ENCODE measurements around the gene ID1. TPM values are rescaled to one million over a fixed set of nuclear protein-coding genes. Genes with fewer than 3 reads are reported as not detected.

ID1 gene
- total and polyA plus RNA-seq, 10 of the 15 experiments (the other 5 are each of a cell fraction or from before 2014, with no cell fraction given), result 0.09 to 1.3 (median 0.47) TPM; not detected in 2

DNA sequence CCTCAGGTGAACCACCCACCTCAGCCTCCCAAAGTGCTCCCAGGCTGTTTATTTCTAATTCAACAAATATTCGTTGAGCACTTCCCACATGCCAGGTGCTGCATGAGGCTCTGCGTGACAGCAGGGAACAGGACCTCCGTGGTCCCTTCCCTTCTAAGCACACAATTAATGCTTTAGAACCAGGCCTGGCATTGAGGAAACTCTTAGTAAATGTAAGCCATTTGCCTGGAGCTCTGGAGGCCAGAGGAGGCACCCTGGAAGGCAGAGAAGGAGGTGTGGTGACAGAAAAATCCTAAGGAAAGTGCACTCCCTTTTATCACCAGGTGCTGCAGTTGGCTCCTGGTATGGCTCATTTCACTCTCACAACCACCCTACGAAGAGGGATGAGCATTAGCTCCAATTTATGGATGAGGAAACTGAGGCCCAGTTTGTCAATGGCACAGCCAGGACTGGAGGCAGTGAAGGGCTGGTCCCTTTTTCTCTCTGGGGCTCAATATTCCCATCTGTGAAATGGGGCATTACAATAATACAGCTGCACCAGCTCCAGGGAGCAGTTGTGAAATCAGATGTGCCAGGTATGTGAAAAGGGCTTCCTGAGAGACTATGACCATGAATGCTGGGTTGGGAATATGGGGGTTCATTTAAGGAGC, 8.1 kb upstream of the ID1 start:
- Histone ChIP-seq H3K4me2 (ENCODE audit: control insufficient read depth, insufficient read depth) (no peak overlapping the region), H3K4me3 (no peak overlapping the region), H3K9me3 (replicated peaks; ENCODE audit: control insufficient read depth, insufficient read depth, low read length) (no peaks in the 10 kb centered on the region), H3K79me2 (ENCODE audit: control insufficient read depth, insufficient read depth, low read length) (no peaks in the 10 kb centered on the region), H3K4me1 (ENCODE audit: control insufficient read depth, insufficient read depth, low read length) (peaks cover 6% of the 10 kb centered on the region), H3K9ac (ENCODE audit: control insufficient read depth, insufficient read depth, low read length) (no peak overlapping the region), H3K27me3 (replicated peaks in 1 of 2; ENCODE audit: control insufficient read depth in 2 of 2, insufficient read depth in 2 of 2, low read length in 1 of 2) (no peaks in the 10 kb centered on the region), H2AFZ (ENCODE audit: control insufficient read depth, low read depth, low read length) (no peak overlapping the region), H3K36me3 (ENCODE audit: control insufficient read depth in 2 of 2, insufficient read depth in 2 of 2, low read length in 1 of 2) (no peaks in the 10 kb centered on the region), H3K27ac (ENCODE audit: control insufficient read depth, insufficient read depth) (no peak overlapping the region), H4K20me1 (ENCODE audit: control insufficient read depth, insufficient read depth) (no peaks in the 10 kb centered on the region)
- 46% methylated on average over 4 of the region's 4 CpGs for WGBS (ENCODE audit: insufficient coverage, insufficient replicate concordance, low lambda C conversion rate, missing lambda C conversion rate)
- no peak for DNase-seq (ENCODE audit: low read depth, low spot score)
- TF ChIP-seq MYC (IDR thresholded peaks at IDR 0.05; ENCODE audit: insufficient read depth, insufficient read length, insufficient replicate concordance, low read length, severe bottlenecking), result no peak
- TF ChIP-seq, protein P1, sequence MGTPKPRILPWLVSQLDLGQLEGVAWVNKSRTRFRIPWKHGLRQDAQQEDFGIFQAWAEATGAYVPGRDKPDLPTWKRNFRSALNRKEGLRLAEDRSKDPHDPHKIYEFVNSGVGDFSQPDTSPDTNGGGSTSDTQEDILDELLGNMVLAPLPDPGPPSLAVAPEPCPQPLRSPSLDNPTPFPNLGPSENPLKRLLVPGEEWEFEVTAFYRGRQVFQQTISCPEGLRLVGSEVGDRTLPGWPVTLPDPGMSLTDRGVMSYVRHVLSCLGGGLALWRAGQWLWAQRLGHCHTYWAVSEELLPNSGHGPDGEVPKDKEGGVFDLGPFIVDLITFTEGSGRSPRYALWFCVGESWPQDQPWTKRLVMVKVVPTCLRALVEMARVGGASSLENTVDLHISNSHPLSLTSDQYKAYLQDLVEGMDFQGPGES (IDR thresholded peaks at IDR 0.05), result no peak
- no peak for TF ChIP-seq SUZ12 (IDR thresholded peaks at IDR 0.05; ENCODE audit: unreplicated experiment)
- no peak for TF ChIP-seq TCF12 (IDR thresholded peaks at IDR 0.05; ENCODE audit: low read depth, low read length)
- TF ChIP-seq SMAD5 (IDR thresholded peaks at IDR 0.05; ENCODE audit: low read depth), result no peak
- no peak for TF ChIP-seq NBN (IDR thresholded peaks at IDR 0.05)
- no peak for TF ChIP-seq SMARCA5 (IDR thresholded peaks at IDR 0.05)
- TF ChIP-seq IKZF2 (IDR thresholded peaks at IDR 0.05), result no peak
- no peak for TF ChIP-seq ZNF207 (IDR thresholded peaks at IDR 0.05; ENCODE audit: borderline replicate concordance)
- TF ChIP-seq MEF2A (IDR thresholded peaks at IDR 0.05; ENCODE audit: insufficient read depth, low read depth, low read length), result no peak
- no peak for TF ChIP-seq RAD21 (IDR thresholded peaks at IDR 0.05; ENCODE audit: insufficient read depth, low read depth, low read length)
- no peak for TF ChIP-seq NR2C1 (IDR thresholded peaks at IDR 0.05)
- TF ChIP-seq SIX5 (IDR thresholded peaks at IDR 0.05; ENCODE audit: low read depth, low read length, severe bottlenecking), result no peak
- no peak for TF ChIP-seq CBFB (IDR thresholded peaks at IDR 0.05; ENCODE audit: low read depth)
- TF ChIP-seq TBL1XR1 (IDR thresholded peaks at IDR 0.05; ENCODE audit: low read depth, low read length), result no peak
- TF ChIP-seq HCFC1 (IDR thresholded peaks at IDR 0.05; ENCODE audit: low read length), result no peak
- intact Hi-C loops (cut with micrococcal nuclease; ENCODE audit: unreplicated experiment) (no loop called here), in situ Hi-C loops (cut with MboI) (no loop called here)
- SMC1A ChIA-PET (ENCODE audit: uncharacterized antibody, unreplicated experiment), result interaction anchor here (0.9 to 1.1 kb wide), 2 partner anchors 15 to 30 kb away, joined by 3 to 4 read pairs; no protein-coding TSS in a partner anchor
- POLR2A ChIA-PET, result no interaction called here
- BruUV-seq (replicated peaks), result no TSS peak
- no peak for ATAC-seq
- CTCF ChIA-PET, result interaction anchor here (1.0 to 1.5 kb wide), 2 partner anchors 16 to 127 kb away, joined by 3 to 5 read pairs; no protein-coding TSS in a partner anchor
- no peak for FAIRE-seq
- RAD21 ChIA-PET (ENCODE audit: unreplicated experiment), result interaction anchor here (2.0 kb wide), 1 partner anchor 24 kb away, joined by 5 read pairs; no protein-coding TSS in a partner anchor
